NCI-H1694 (cell line): ENCODE results near the gene OR4K17.
"Not testable (repeated sequence)": the region's sequence is repeated elsewhere in the genome, so short reads cannot be mapped to it uniquely, and the experiment has no call there.

Experiments
- DNase-seq: peaks from one replicate; lab custom pipeline; 2025; lab: John Stamatoyannopoulos, UW

OR4K17 gene, protein sequence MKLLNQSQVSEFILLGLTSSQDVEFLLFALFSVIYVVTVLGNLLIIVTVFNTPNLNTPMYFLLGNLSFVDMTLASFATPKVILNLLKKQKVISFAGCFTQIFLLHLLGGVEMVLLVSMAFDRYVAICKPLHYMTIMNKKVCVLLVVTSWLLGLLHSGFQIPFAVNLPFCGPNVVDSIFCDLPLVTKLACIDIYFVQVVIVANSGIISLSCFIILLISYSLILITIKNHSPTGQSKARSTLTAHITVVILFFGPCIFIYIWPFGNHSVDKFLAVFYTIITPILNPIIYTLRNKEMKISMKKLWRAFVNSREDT

DNA sequence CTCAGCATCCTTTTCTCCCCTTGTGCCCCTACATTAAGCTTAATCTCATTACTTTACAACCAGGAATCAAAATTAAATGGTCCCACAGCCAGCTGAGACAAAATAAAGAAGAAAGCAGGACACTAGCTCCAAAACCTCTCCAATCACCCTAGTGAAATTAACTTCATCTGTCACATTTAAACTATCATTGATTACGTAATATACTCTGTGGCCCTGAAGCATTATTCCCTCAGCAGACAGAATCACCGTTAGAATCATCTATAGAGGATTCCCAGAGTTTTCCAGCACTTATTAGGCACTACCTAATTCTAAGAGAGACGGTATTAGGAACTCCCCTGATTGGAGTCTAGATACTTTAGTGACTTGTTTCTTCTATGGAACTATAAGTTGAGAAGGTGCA lies at the start of gene OR4K17:
TSS of gene OR4K17 (plus strand) at position 302 of the 400 bp plus-strand sequence. CDS start 6,761 bp downstream, outside the sequence.
- no peak for DNase-seq

DNA sequence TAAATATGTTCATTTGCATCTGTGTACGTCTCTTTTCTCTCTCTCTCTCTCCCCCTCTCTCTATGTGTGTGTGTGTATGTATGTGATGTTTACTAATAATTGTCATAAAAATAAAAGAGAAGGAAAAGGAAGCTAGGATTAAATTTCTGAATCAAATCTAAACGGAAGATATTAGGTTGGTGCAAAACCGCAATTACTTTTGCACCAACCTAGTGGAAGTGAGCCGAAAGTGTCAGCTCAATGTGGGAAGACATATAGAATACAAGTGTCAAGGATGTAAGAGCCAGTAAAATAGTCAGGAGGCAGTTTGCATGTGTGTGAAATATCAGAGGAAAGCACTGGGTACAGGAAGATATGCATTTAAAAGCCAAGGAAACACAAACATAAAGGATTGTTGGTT lies 18.5 kb upstream of the OR4K17 start:
- DNase-seq: no peak

DNA sequence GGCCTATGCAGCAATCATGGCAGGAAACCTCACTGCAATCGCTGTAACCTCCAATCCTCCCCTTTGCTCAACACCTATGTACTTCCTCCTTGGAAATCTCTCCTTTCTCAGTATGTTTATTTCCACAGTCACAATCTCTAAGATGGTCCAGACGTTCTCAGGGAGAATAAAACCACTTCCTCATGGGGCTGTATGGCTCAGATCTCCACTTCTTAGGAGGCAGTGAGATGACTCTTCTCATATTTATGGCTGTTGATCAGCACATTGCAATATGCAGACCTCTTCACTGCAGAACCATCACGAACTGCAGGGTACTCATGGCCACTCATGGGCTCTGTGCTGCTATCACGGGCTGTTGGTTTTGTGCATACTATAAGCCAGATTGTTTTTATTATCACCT lies 17.1 kb upstream of the OR4K17 start:
- DNase-seq: no peak

DNA sequence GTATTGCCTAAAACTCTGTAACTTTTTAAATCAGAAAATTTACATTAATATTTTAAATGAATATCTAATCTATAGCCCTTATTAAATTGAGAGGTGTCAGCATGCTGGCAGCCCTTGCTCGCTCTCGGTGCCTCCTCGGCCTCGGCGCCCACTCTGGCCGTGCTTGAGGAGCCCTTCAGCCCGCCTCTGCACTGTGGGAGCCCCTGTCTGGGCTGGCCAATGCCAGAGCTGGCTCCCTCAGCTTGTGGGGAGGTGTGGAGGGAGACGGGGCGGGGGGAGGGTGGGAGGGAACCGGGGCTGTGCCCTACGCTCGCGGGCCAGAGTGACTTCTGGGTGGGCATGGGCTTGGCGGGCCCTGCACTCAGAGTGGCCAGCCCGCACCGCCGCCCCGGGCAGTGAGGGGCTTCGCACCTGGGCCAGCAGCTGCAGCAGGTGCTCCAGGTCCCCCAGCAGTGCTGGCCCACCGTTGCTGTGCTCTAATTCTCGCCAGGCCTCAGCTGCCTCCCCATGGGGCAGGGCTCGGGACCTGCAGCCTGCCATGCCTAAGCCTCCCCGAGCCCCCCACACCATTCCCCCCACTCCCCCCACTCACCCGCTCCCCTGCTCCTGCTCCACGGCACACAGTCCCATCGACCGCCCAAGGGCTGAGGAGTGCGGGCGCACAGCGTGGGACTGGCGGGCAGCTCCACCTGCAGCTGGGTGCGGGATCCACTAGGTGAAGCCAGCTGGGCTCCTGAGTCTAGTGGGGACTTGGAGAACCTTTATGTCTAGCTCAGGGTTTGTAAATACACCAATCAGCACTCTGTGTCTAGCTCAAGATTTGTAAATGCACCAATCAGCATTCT lies 11.4 kb upstream of the OR4K17 start:
- not testable (repeated sequence) for DNase-seq

DNA sequence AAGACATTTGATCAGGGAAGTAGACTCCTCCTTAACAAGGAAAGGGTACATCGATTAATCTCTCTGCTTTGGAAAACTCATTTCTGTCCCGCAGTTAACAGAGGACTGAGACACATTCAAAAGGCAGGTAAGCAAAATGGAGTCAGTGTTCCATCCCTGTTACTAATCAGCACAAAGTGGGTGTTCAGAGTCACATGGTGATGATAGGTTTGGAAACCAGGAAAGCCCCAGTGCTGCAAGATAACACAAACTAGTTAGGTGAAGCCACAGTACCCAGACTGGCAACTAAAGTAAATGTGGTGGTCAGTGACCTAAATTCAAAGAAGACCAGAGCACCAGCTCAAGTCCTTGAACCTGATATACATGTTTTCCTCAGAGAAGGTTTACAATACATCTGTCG lies 1.8 kb downstream of the OR4K17 start:
- no peak for DNase-seq

DNA sequence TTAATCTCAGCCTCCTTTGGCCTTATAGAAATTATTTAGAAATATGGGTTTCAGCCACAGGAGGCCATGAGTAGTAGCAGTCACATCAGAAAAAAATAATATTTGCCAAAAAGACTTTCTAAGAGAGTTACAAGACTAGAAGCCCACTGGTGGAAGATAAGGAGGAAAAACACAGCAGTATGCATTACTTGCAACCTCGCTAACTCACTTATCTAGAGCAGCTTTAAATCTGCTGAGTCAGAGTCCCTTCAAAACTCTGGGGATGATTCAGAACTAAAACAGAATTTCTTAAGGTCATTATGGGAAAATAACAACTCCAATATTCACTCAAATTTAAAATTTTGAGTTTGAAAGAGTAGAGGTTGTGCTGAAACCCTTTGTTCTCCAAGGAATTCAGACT lies 6.2 kb downstream of the OR4K17 start:
- no peak for DNase-seq

DNA sequence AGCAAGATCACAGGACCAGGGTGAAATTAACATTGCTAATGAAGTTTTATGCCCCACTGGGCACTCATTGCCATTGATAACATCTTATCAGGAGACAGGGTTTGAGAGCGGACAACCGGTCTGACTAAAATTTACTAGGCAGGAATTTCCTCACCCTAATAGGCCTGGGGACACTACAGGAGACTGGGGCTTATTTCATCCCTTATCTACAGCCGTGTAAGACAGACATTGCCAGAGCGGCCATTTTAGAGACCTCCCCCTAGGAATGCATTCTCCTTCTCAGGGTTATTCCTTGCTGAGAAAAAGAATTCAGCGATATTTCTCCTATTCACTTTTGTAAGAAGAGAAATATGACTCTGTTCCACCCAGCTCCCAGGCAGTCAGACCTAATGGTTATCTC lies 8.3 kb downstream of the OR4K17 start:
- DNase-seq: no peak

DNA sequence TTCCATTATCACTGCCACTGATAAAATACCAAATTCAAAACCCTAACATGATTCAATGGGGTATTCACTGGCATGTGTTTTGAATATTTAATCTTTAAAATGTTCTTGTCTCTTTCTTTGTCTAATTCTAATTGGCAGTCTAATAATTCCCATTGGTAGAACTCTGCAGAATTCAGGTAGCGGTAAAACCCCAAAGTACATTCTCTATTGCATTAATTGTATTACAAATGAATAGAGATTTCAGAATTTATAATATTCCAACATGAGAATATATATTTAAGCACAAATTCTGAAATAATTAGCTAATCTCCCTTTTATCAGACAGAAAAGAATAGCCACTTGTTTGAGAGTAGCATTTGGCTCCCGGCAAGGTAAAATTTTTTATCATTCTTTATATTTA lies 28.0 kb downstream of the OR4K17 start, which contains the start of gene OR4N5:
TSS of gene OR4N5 (plus strand) at position 301 of the 400 bp plus-strand sequence. CDS start 4,916 bp downstream, outside the sequence.
- DNase-seq: no peak

DNA sequence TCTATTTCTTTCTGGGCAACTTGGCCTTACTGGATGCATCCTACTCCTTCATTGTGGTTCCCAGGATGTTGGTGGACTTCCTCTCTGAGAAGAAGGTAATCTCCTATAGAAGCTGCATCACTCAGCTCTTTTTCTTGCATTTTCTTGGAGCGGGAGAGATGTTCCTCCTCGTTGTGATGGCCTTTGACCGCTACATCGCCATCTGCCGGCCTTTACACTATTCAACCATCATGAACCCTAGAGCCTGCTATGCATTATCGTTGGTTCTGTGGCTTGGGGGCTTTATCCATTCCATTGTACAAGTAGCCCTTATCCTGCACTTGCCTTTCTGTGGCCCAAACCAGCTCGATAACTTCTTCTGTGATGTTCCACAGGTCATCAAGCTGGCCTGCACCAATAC lies 33.4 kb downstream of the OR4K17 start:
- DNase-seq: no peak

DNA sequence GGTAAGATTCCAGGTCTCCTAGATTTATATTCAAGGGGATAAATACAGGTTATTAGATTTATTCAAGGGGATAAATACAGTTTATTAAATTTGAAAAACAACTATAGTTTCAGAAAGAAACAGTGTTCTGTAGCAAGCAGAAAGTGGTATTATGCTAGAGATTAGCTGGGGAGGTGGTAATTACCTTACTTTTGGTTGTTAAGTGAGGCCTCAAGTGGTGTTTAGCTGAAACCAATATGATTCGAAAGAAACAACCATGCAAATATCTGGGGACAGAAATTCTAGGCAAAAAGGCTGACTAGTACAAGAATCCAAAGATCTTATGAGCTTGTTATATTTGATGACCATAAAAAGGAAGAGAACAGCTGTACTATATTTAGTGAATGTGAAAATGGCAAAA lies 34.3 kb downstream of the OR4K17 start:
- no peak for DNase-seq

DNA sequence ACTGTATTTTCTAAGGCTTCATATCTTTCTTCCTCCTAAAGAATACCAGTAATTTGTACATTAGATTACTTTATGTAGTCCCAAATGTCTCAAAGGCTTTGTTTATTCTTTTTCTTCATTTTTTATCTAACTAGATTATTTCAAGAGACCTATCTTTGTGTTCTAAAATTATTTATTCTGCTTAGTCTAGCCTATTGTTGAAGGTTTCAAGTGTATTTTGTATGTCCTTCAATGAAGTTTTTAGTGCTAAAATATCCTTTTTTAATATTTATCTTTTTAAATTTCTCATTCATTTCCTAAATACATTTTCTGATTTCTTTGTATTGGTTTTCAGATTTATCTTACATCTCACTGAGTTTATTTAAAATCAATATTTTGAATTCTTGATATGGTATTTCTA lies 53.9 kb downstream of the OR4K17 start:
- DNase-seq: no peak

DNA sequence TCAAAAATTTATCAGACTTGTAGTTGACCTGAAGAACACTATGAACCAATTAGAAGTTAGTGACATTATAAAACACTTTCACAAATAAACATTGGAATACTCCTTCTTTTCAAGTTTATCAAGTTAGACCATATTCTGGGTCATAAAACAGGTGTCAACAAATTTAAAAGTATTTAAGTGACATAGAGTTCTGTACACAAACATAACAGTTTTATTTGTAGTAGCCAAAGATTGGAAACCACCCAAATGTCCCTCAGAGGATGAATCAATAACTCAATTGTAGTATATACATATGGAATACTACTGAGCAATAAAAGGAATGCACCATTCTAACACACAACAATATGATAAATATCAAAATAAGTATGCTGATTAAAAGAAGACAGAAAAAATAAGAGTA lies 56.6 kb downstream of the OR4K17 start:
- no peak for DNase-seq

DNA sequence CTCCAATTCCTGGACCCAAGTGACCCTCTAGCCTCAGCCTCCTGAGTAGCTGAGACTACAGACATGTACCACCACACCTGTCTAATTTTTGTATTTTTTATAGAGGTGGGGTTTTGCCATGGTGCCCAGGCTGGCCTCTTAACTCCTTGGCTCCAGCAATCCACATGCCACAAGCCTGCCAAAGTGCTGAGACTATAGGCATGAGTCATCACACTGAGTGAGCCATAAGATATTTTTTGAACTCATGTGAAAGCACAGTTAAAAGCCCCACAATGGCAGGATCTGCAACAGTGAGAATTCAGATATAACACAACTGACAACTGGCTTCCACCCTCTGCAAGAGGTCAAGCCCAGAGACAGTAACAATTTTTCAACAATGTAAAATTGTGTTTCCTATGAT lies 59.3 kb downstream of the OR4K17 start:
- DNase-seq: not testable (repeated sequence)
